GM18861 (cell line): Measurements from ENCODE around the gene GIMAP7.
"Not testable (repeated sequence)": the region's sequence is repeated elsewhere in the genome, so short reads cannot be mapped to it uniquely, and the experiment has no call there.

Experiments used
- ATAC-seq: cut with Tn5 transposase; IDR thresholded peaks from one replicate; pipeline ENCODE4 v1.9.1; 2021; ENCODE audit not compliant: unreplicated experiment

GIMAP7 gene

GRCh38 chr7:150511048-150511447 lies 3.6 kb upstream of the GIMAP7 start:
- ATAC-seq = no peak

- ATAC-seq = no peak
Measured at GRCh38 chr7:150513758-150514157, 914 bp upstream of the GIMAP7 start.

- no peak for ATAC-seq
Measured at GRCh38 chr7:150515248-150516147, 826 bp downstream of the GIMAP7 start.

GRCh38 chr7:150516956-150517745 lies 2.5 kb downstream of the GIMAP7 start:
- ATAC-seq = no peak

- no peak for ATAC-seq
Measured at GRCh38 chr7:150519310-150519709, 4.6 kb downstream of the GIMAP7 start.

- no peak for ATAC-seq
Measured at GRCh38 chr7:150520145-150520544, 5.5 kb downstream of the GIMAP7 start.

GRCh38 chr7:150522931-150523330 lies 8.3 kb downstream of the GIMAP7 start:
- not testable (repeated sequence) for ATAC-seq

GRCh38 chr7:150524018-150524417 lies 9.3 kb downstream of the GIMAP7 start:
- ATAC-seq = no peak

GRCh38 chr7:150531704-150532103 lies 17.0 kb downstream of the GIMAP7 start:
- no peak for ATAC-seq

- no peak for ATAC-seq
Measured at GRCh38 chr7:150538259-150538658, 23.6 kb downstream of the GIMAP7 start.

- no peak for ATAC-seq
Measured at GRCh38 chr7:150553163-150553562, 38.5 kb downstream of the GIMAP7 start.

GRCh38 chr7:150556521-150557138 lies 42.0 kb downstream of the GIMAP7 start:
- no peak for ATAC-seq

- ATAC-seq = no peak
Measured at GRCh38 chr7:150560486-150560885, 45.8 kb downstream of the GIMAP7 start.

GRCh38 chr7:150562919-150563318 lies 48.2 kb downstream of the GIMAP7 start:
- ATAC-seq = no peak

- ATAC-seq = no peak
Measured at GRCh38 chr7:150564006-150564405, 49.3 kb downstream of the GIMAP7 start.

GRCh38 chr7:150564566-150564965 lies 49.9 kb downstream of the GIMAP7 start:
- ATAC-seq = no peak

- ATAC-seq = no peak
Measured at GRCh38 chr7:150565239-150565638, 50.6 kb downstream of the GIMAP7 start.

GRCh38 chr7:150566123-150566522 lies 51.5 kb downstream of the GIMAP7 start:
- no peak for ATAC-seq

GRCh38 chr7:150566572-150566971 lies 51.9 kb downstream of the GIMAP7 start:
- ATAC-seq = no peak

- ATAC-seq = no peak
Measured at GRCh38 chr7:150567169-150567568, 52.5 kb downstream of the GIMAP7 start, which contains the start of gene GIMAP4. TSS of gene GIMAP4 (plus strand) at chr7:150567390. CDS start at chr7:150569902, 2,512 bp downstream.

- ATAC-seq = no peak
Measured at GRCh38 chr7:150567871-150568301, 53.2 kb downstream of the GIMAP7 start.
